ENCODE data around the gene PLCXD1.

DNA sequence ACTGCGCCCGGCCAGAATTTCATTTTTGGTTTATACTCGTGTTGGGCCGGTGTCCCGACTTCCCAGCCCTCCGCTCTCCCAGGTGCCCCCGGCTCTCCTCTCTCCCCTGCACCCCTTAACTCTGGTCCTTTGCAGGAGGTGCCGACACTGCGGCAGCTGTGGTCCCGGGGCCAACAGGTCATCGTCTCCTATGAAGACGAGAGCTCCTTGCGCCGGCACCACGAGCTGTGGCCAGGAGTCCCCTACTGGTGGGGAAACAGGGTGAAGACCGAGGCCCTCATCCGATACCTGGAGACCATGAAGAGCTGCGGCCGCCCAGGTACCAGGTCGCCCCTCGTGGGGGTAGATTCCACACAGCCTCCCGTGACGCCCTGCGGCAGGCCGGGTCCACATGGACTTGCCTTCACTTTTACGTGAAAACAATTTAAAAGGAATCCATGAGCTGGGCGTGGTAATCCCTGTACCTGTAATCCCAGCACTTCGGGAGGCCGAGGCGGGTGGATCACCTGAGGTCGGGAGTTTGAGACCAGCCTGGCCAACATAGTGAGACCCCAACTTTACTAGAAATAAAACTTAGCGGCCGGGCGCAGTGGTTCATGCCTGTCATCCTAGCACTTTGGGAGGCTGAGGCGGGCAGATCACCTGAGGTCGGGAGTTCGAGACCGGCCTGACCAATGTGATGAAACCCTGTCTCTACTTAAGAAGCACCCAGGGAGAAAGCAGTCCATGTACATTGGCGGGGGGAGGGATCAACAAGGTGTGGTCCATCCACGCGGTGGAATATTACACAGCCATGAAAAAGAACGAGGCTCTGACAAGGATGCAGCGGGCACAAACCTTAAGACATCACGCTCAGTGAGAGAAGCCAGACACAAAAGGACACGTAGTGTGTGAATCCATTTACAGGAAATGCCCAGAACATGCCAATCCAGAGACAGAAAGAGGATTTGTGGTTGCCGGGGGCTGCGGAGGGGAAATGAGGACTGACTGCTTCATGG is 12.0 kb downstream of the PLCXD1 start:
- TF ChIP-seq, protein P1, sequence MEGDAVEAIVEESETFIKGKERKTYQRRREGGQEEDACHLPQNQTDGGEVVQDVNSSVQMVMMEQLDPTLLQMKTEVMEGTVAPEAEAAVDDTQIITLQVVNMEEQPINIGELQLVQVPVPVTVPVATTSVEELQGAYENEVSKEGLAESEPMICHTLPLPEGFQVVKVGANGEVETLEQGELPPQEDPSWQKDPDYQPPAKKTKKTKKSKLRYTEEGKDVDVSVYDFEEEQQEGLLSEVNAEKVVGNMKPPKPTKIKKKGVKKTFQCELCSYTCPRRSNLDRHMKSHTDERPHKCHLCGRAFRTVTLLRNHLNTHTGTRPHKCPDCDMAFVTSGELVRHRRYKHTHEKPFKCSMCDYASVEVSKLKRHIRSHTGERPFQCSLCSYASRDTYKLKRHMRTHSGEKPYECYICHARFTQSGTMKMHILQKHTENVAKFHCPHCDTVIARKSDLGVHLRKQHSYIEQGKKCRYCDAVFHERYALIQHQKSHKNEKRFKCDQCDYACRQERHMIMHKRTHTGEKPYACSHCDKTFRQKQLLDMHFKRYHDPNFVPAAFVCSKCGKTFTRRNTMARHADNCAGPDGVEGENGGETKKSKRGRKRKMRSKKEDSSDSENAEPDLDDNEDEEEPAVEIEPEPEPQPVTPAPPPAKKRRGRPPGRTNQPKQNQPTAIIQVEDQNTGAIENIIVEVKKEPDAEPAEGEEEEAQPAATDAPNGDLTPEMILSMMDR (conservative IDR thresholded peaks at IDR 0.05; ENCODE audit: low read depth in 2 of 2), result no peak
- TF ChIP-seq POLR2AphosphoS5 (IDR thresholded peaks at IDR 0.05; ENCODE audit: low read depth) (no peak), REST (IDR thresholded peaks at IDR 0.05; ENCODE audit: unreplicated experiment) (no peak)
